ENCODE data around the gene CFAP65. TPM values are rescaled to one million over a fixed set of nuclear protein-coding genes. Genes with fewer than 3 reads are reported as not detected.

Gene CFAP65
- total and polyA plus RNA-seq, 2 of the 13 experiments (the other 11 are each of a cell fraction or from before 2014, with no cell fraction given): 0.05 TPM; not detected in 1

GRCh38 chr2:219059725-219060682, 18.7 kb upstream of the CFAP65 start:
- H3K79me2 ChIP-seq (ENCODE audit: insufficient read depth, low read length): no peaks in the 10 kb centered on the region
- in situ Hi-C loops (cut with HindIII; ENCODE audit: extremely low pct_ligation_motif_present, low pct_unique_long_range_greater_than_20kb) (loop anchor here (5.0 kb wide), 2 partner anchors 57 to 97 kb away; no protein-coding TSS in a partner anchor), intact Hi-C loops (cut with micrococcal nuclease; ENCODE audit: unreplicated experiment) (loop anchor here (1.0 to 5.0 kb wide), 4 partner anchors 44 to 237 kb away; no protein-coding TSS in a partner anchor)
- peaks cover 10% of the 10 kb centered on the region; the same call in 1 of the 2 replicates for H4K20me1 ChIP-seq (ENCODE audit: insufficient read depth, low read length)
- no peak overlapping the region for H2AFZ ChIP-seq (ENCODE audit: low read length)
- no peaks in the 10 kb centered on the region for H3K36me3 ChIP-seq (replicated peaks in 1 of 2; ENCODE audit: control insufficient read depth in 1 of 2, insufficient read depth in 2 of 2, low read length in 2 of 2)
- no peak overlapping the region for H3K9ac ChIP-seq (ENCODE audit: insufficient read depth, low read depth, low read length)
- POLR2A ChIA-PET: interaction anchor here (0.9 to 4.5 kb wide), 8 partner anchors 11 to 235 kb away, joined by 4 to 38 read pairs (median 6); no protein-coding TSS in a partner anchor
- FAIRE-seq (no peak), ATAC-seq (peak; percentile 10), DNase-seq (ENCODE audit: low spot score) (no peak)
- H3K27me3 ChIP-seq (ENCODE audit: control insufficient read depth in 1 of 2, insufficient read depth in 2 of 2, low read length in 2 of 2): peaks cover 14 to 58% of the 10 kb centered on the region in 2 experiments; a peak in 4 of 5 replicates
- WGBS (ENCODE audit: low lambda C conversion rate): 2% methylated on average over 25 of the region's 81 CpGs
- no peaks in the 10 kb centered on the region for H3K9me3 ChIP-seq (ENCODE audit: low read length)
- H3K4me2 ChIP-seq (ENCODE audit: low read depth, low read length): peak overlapping the region; percentile 93
- BruUV-seq (replicated peaks): no TSS peak
- peak overlapping the region; percentile 30 to 70 (median 50) for H3K4me3 ChIP-seq (replicated peaks in 1 of 3; ENCODE audit: insufficient read depth in 1 of 3, low read depth in 2 of 3, low read length in 3 of 3)
- peaks cover 23% of the 10 kb centered on the region for H3K4me1 ChIP-seq (ENCODE audit: insufficient read depth, low read length)
- CTCF ChIA-PET (ENCODE audit: low intra/inter-chr PET ratio, low total read pairs): interaction anchor here (1.3 to 4.3 kb wide), 3 partner anchors 44 to 95 kb away, joined by 7 to 82 read pairs (median 56); no protein-coding TSS in a partner anchor
- H3K27ac ChIP-seq (ENCODE audit: extremely low read length, insufficient read depth, low read length): no peak overlapping the region
- no peak for TF ChIP-seq ZMAT3 (CRISPR knock-in tag; conservative IDR thresholded peaks at IDR 0.05)
- TF ChIP-seq CREBL2 (CRISPR knock-in tag; IDR thresholded peaks at IDR 0.05; ENCODE audit: borderline replicate concordance): no peak
- no peak for TF ChIP-seq GATAD2A (CRISPR knock-in tag; IDR thresholded peaks at IDR 0.05)
- TF ChIP-seq HNRNPK (IDR thresholded peaks at IDR 0.05; ENCODE audit: low read depth, low read length, poor library complexity, severe bottlenecking): no peak
- TF ChIP-seq HNF4A (CRISPR knock-in tag; IDR thresholded peaks at IDR 0.05): no peak; the same call in 1 of the 2 replicates
- TF ChIP-seq ZXDC (CRISPR knock-in tag; IDR thresholded peaks at IDR 0.05): 0 out of 2 replicates have a peak, but pooled peaks have one; percentile 32
- no peak for TF ChIP-seq ZSCAN20 (CRISPR knock-in tag; IDR thresholded peaks at IDR 0.05; ENCODE audit: borderline replicate concordance)
- TF ChIP-seq ZNF644 (CRISPR knock-in tag; IDR thresholded peaks at IDR 0.05; ENCODE audit: low read depth): no peak
- 0 out of 2 replicates have a peak, but pooled peaks have one; percentile 10 for TF ChIP-seq FOXC1 (CRISPR knock-in tag; IDR thresholded peaks at IDR 0.05; ENCODE audit: borderline replicate concordance)
- TF ChIP-seq, protein P1, sequence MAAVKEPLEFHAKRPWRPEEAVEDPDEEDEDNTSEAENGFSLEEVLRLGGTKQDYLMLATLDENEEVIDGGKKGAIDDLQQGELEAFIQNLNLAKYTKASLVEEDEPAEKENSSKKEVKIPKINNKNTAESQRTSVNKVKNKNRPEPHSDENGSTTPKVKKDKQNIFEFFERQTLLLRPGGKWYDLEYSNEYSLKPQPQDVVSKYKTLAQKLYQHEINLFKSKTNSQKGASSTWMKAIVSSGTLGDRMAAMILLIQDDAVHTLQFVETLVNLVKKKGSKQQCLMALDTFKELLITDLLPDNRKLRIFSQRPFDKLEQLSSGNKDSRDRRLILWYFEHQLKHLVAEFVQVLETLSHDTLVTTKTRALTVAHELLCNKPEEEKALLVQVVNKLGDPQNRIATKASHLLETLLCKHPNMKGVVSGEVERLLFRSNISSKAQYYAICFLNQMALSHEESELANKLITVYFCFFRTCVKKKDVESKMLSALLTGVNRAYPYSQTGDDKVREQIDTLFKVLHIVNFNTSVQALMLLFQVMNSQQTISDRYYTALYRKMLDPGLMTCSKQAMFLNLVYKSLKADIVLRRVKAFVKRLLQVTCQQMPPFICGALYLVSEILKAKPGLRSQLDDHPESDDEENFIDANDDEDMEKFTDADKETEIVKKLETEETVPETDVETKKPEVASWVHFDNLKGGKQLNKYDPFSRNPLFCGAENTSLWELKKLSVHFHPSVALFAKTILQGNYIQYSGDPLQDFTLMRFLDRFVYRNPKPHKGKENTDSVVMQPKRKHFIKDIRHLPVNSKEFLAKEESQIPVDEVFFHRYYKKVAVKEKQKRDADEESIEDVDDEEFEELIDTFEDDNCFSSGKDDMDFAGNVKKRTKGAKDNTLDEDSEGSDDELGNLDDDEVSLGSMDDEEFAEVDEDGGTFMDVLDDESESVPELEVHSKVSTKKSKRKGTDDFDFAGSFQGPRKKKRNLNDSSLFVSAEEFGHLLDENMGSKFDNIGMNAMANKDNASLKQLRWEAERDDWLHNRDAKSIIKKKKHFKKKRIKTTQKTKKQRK (IDR thresholded peaks at IDR 0.05; ENCODE audit: low read length): no peak
- TF ChIP-seq REL (CRISPR knock-in tag; conservative IDR thresholded peaks at IDR 0.05): peak; percentile 44; the same call in 1 of the 2 replicates
- TF ChIP-seq CBX2 (IDR thresholded peaks at IDR 0.05; ENCODE audit: low read depth, low read length): peak; percentile 98
- TF ChIP-seq CBX2 (CRISPR knock-in tag; IDR thresholded peaks at IDR 0.05; ENCODE audit: low read depth): peak; percentile 86; the same call in 1 of the 2 replicates
- no peak for TF ChIP-seq NCOA5 (CRISPR knock-in tag; IDR thresholded peaks at IDR 0.05)

All from HepG2 (cell line).